Neutrophil (primary cell): Measurements from ENCODE around the gene TOLLIP.

Source experiments
- H3K27ac ChIP-seq: fragments of 200-600 bp; sonication (generic); 2 replicates; pipeline ENCODE4 v1.5.1; 2016; ENCODE audit warnings: mild to moderate bottlenecking, moderate library complexity
- H3K27me3 ChIP-seq: fragments of 200-600 bp; sonication (generic); 2 replicates; pipeline ENCODE4 v1.6.0; 2016; ENCODE audit warnings: mild to moderate bottlenecking
- H3K36me3 ChIP-seq: fragments of 200-600 bp; sonication (generic); 2 replicates; pipeline ENCODE4 v1.5.1; 2017
- H3K4me1 ChIP-seq, 2 experiments: fragments of 200-600 bp in 1 of 2; sonication (generic) in 1 of 2; 1 replicate in 1 of 2; 2 replicates in 1 of 2; pipeline versions ENCODE4 v1.5.1 to v1.6.1; 2013 to 2016; ENCODE audit warnings: low read depth in 1 of 2, low read length in 1 of 2, mild to moderate bottlenecking in 1 of 2, moderate library complexity in 1 of 2; ENCODE audit not compliant: control insufficient read depth in 1 of 2, insufficient read depth in 1 of 2
- H3K4me3 ChIP-seq, 2 experiments: fragments of 200-600 bp in 1 of 2; sonication (generic) in 1 of 2; 1 replicate in 1 of 2; 2 replicates in 1 of 2; pipeline ENCODE4 v1.5.1; 2013 to 2016; ENCODE audit warnings: low read depth in 1 of 2, low read length in 1 of 2, mild to moderate bottlenecking in 1 of 2, moderate library complexity in 1 of 2
- H3K9me3 ChIP-seq: fragments of 200-600 bp; sonication (generic); 2 replicates; pipeline ENCODE4 v1.5.1; 2016
- TF ChIP-seq, protein P1 (sequence below): fragments of 200-600 bp; sonication (generic); IDR thresholded peaks from 2 replicates; pipeline ENCODE4 v1.5.1; 2016; ENCODE audit warnings: antibody characterized with exemption

The TOLLIP gene

GRCh38 chr11:1283091-1283511 lies 26.3 kb downstream of the TOLLIP start:
- TF ChIP-seq, protein P1, sequence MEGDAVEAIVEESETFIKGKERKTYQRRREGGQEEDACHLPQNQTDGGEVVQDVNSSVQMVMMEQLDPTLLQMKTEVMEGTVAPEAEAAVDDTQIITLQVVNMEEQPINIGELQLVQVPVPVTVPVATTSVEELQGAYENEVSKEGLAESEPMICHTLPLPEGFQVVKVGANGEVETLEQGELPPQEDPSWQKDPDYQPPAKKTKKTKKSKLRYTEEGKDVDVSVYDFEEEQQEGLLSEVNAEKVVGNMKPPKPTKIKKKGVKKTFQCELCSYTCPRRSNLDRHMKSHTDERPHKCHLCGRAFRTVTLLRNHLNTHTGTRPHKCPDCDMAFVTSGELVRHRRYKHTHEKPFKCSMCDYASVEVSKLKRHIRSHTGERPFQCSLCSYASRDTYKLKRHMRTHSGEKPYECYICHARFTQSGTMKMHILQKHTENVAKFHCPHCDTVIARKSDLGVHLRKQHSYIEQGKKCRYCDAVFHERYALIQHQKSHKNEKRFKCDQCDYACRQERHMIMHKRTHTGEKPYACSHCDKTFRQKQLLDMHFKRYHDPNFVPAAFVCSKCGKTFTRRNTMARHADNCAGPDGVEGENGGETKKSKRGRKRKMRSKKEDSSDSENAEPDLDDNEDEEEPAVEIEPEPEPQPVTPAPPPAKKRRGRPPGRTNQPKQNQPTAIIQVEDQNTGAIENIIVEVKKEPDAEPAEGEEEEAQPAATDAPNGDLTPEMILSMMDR, result no peak
- H3K4me3 ChIP-seq, result no peak overlapping the region
- peaks cover 89% of the 10 kb centered on the region for H3K36me3 ChIP-seq
- H3K27ac ChIP-seq, result no peak overlapping the region
- H3K9me3 ChIP-seq, result no peaks in the 10 kb centered on the region
- H3K27me3 ChIP-seq, result no peaks in the 10 kb centered on the region
- H3K4me1 ChIP-seq, result no peaks in the 10 kb centered on the region

- Histone ChIP-seq H3K27me3 (no peaks in the 10 kb centered on the region), H3K9me3 (no peaks in the 10 kb centered on the region), H3K4me3 (no peak overlapping the region), H3K4me1 (no peaks in the 10 kb centered on the region), H3K27ac (no peak overlapping the region), H3K36me3 (peaks cover 94% of the 10 kb centered on the region)
- TF ChIP-seq, protein P1, result no peak
Observed at GRCh38 chr11:1281974-1282365, 27.5 kb downstream of the TOLLIP start.

DNA sequence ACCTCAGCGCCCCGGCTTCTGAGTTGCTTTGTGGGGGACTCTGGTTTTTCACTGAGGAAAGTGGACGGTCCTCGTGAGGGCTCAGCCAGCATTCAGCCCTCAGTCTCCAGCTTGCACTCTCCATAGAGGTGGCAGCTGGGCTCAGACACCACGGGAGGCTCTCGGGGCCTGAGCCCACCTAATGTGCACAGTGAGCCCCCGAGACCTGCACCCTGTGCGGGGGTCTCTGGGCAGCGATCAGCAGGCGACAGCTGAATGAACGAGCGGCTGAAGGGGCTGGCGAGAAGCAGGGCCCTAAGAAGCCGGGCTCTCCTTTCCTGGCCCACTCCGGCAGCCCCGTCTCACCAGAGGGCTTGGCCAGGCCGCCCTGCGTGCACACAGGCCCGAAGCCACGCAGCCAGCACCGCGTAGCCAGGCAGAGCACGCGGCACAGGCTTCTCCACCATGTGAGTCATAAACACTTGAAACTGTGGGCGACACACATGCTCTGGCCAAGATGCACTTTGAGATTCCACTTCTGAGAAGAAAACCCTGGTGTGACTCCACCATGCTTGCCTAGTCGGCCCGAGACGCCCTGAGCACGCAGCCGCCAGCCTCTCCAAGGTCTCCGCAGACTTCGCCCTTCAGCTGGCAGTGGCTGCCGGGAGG lies 28.0 kb downstream of the TOLLIP start:
- H3K27ac ChIP-seq, result no peak overlapping the region
- TF ChIP-seq, protein P1, result no peak
- H3K36me3 ChIP-seq, result peaks cover 94% of the 10 kb centered on the region

GRCh38 chr11:1280116-1281035 lies 29.1 kb downstream of the TOLLIP start:
- peaks cover 94% of the 10 kb centered on the region for H3K36me3 ChIP-seq
- H3K4me3 ChIP-seq, result no peak overlapping the region
- H3K27me3 ChIP-seq, result no peaks in the 10 kb centered on the region
- H3K4me1 ChIP-seq, result no peaks in the 10 kb centered on the region
- no peaks in the 10 kb centered on the region for H3K9me3 ChIP-seq
- TF ChIP-seq, protein P1, result no peak
- no peak overlapping the region for H3K27ac ChIP-seq

More for the DNA sequence above, 28.0 kb downstream of the TOLLIP start:
- no peaks in the 10 kb centered on the region for H3K9me3 ChIP-seq
- H3K27me3 ChIP-seq, result no peaks in the 10 kb centered on the region
- H3K4me3 ChIP-seq, result no peak overlapping the region
- H3K4me1 ChIP-seq, result no peaks in the 10 kb centered on the region

DNA sequence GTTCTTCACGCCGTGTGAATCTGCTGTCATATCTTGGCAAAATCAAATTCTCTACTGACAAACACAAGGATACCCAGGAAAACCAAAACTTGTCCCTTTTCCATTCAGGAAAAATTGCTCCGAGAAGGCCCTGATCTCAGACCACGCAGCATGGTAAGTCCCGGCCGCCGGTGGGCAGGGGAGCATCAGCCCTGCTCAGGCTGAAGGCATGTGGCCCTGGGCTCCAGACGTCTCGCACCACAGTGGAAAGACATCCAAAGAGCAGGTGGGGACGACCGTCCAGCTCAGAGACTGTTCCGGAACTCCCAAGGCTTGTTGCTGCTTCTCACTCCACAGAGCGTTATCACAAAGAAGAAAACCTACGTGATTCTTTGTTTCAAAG lies 29.8 kb downstream of the TOLLIP start:
- Histone ChIP-seq H3K9me3 (no peaks in the 10 kb centered on the region), H3K27ac (no peak overlapping the region), H3K4me3 (no peak overlapping the region), H3K4me1 (no peaks in the 10 kb centered on the region), H3K27me3 (no peaks in the 10 kb centered on the region), H3K36me3 (peaks cover 94% of the 10 kb centered on the region)
- TF ChIP-seq, protein P1, result no peak
